DMS53 (cell line): Measurements from ENCODE around the gene CRYBG1.

ENCODE experiments used
- DNase-seq: peaks from one replicate; lab custom pipeline; 2025; lab: John Stamatoyannopoulos, UW

CRYBG1 gene, protein sequence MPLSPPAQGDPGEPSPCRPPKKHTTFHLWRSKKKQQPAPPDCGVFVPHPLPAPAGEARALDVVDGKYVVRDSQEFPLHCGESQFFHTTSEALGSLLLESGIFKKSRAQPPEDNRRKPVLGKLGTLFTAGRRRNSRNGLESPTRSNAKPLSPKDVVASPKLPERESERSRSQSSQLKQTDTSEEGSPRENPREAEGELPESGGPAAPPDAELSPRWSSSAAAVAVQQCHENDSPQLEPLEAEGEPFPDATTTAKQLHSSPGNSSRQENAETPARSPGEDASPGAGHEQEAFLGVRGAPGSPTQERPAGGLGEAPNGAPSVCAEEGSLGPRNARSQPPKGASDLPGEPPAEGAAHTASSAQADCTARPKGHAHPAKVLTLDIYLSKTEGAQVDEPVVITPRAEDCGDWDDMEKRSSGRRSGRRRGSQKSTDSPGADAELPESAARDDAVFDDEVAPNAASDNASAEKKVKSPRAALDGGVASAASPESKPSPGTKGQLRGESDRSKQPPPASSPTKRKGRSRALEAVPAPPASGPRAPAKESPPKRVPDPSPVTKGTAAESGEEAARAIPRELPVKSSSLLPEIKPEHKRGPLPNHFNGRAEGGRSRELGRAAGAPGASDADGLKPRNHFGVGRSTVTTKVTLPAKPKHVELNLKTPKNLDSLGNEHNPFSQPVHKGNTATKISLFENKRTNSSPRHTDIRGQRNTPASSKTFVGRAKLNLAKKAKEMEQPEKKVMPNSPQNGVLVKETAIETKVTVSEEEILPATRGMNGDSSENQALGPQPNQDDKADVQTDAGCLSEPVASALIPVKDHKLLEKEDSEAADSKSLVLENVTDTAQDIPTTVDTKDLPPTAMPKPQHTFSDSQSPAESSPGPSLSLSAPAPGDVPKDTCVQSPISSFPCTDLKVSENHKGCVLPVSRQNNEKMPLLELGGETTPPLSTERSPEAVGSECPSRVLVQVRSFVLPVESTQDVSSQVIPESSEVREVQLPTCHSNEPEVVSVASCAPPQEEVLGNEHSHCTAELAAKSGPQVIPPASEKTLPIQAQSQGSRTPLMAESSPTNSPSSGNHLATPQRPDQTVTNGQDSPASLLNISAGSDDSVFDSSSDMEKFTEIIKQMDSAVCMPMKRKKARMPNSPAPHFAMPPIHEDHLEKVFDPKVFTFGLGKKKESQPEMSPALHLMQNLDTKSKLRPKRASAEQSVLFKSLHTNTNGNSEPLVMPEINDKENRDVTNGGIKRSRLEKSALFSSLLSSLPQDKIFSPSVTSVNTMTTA (N-terminal part only)

DNA sequence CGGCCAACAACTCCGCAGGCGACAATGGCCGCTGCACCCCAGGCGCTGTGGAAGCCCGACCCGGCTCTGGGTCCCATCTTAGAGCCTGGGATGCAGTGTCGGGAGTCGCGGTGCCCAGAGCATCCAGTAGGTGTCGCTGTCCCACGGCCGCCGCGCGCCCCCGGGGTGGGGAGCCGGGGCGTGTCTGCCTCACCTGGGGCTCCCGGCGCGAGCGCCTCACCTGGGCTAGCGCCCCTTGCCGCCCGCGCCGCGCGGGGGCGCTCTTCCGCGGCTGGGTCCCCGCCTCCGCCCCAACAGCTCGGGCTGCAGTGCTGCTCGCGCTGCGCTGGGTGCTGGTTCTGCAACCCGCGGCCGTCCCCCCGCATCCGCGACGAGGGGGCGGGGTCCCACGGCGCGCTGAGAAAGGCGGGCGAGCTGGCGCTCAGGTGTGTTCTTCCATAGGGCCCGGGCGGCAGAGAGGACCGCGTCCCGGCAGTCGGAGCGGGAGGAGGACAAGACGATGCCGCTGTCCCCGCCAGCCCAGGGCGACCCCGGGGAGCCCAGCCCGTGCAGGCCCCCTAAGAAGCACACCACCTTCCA, at the start of gene CRYBG1:
Gene CRYBG1 (plus strand): TSS at position 308 of the 579 bp plus-strand sequence. CDS start 192 bp downstream, at position 500.
- peak; percentile 88 for DNase-seq

DNA sequence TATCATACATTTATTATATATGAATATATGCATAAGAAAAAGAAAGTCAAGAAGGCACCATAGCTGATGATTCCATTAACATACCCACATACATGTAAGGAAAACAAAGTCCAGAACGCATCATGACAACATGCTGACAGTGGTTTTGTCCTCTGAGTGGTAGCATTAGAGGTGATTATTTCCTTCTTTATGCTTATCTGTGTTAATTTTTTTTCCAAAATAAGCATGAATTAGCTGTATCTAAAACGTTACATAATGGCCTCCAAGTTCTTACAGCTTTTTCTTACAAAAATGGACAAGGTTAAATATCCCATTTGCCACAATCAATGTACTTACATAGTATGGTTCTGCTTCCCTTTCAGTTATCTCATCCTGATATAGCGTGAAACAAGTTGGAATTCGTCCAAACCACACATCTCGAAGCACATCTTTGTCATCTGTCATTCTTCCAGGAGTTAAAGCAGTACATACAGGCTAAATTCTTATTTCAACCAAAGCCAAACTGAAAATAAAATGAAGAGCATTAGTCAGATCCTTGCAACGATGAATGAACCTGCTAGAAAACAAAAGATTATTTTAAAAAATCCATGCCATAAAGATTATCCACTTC, 44.6 kb upstream of the CRYBG1 start:
- DNase-seq = peak; percentile 68

DNA sequence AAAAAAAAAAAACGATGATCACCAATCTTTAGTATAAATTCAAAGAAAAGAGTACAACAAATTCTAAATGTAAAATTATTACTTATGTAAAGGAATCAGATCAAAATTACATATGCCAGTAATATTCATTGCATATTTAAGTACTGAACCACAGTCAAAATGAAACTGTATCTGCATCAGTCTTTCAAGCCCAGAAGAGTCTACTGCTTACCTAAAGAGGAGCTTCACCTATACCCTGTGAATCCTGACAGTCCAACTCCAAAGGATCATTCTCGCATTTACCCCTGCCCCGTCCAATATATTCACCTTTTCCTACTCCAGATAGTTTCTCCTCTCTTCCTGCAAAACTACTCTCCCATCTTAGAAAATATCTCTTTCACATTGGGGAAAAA, 44.1 kb upstream of the CRYBG1 start:
- DNase-seq = peak; percentile 3

DNA sequence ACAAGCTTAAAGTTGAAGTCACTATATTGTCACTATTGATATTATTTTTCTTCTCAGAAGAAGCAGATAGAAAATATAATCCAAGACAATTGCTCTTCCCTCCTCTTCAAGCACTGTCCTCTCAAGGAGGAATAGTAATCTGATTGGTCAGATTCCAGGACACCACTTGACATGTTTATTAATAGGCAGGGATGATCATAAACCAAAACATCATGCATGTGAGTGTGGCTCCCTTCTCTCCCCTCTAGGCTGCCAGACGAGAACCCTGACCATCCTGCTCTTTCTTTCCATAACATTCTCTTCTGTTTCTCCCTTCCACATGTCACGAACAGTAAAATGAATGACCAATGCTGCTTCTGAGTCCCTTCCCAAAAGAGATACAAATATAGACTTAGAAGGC, 42.5 kb upstream of the CRYBG1 start:
- DNase-seq = no peak

DNA sequence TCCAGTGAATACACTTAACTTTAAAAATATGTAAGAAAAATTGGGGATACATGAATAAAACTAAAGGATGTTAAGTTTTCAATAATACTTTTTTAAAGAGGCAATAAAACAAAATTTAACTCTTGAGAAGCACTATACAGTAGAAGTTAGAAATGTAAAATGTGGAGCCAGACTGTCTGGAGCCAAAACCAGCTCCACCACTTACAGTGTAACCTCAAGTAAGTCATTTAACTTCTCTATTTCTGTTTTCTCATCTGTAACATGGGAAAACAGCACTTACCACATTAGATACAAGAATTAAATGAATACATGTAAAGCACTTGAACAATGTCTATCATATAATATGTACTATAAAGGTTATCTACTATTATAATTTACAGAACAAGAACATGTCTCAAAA, 41.7 kb upstream of the CRYBG1 start:
- no peak for DNase-seq

DNA sequence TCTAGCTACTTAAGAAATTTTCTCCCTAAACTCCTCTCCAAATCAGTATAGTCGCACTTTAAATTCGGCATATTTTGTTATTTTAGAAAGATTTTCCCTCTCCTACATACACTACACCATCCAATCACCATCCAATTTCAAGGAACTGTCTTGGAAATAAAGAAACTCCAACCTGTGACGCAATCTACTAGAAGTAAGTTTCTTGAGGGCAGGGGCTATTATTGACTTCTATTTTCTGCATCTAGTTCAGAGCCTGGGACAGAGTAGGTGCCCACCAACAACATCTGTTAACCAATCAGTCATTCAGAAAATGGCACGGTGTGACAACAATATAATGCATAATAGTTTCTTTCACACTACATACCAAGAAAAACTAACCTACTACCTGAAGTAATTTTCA, 38.6 kb upstream of the CRYBG1 start:
- no peak for DNase-seq

DNA sequence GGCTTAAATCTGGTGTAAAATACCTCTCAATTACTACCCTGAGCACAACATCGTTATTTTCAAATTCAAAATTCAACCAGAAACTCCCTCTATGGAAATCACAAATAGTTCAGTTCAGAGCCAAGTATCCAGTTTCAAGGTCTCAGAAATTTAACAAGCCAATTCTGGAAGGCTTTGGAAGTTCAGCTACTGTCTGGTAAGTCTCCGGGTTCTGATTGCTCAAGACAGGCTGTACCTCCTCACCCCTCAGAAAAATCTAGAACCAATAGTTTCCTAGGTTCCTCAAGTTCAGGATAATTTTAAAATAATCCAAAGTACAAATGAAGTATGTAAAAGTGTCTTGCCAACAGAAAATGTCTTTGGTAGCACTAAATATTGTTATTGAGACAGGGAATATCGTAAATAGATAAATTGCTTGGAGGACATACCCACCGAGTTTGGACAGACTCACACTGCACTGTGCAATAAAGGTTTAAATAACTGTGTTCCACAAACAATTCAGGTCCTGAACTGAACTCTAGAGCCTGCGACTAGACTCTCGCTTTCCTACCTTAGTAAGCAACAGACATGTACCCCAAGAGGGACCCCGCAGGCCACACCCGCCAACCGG, 35.7 kb upstream of the CRYBG1 start:
- DNase-seq = no peak

DNA sequence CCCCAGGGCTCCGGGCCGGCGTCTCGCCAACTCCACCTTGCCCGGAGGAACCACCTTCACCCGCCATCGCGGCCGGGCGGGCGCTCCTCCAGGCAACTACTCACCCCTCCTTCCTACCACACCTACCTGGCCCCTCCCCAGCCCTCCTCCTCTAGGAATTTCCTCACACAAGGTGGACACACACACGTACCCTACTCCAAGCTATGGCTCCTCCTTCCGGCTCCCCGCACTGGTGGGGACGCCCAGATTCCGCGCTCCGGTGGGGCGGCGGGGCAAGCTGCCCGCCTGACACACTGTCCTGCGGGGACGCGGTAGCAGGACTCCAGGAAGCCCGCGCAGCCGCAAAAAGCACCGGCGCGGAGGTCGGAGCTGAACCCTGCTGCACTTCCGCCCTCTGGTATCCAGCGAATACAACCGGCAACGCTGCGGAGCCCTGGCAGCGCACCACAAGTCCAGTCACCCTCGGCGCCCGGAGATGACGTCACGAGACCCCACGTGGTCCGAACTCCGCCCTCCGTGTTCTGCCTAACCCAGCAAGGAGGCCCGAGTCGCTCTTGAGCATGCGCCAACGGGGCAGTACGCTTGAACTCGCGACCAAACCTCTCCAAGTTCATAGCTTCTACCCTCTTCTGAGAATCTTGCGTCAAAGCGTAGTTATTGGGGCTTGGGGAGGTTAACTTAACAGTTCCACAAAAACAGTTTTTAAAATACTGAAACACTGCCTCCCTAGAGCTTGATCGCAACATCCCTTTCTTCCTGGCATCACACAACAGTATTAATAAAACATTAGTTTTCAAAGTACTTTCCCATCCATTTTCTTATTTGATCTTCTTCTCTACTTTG, 35.0 kb upstream of the CRYBG1 start, which contains the start of gene ATG5:
Gene ATG5 (minus strand): TSS at position 425 of the 843 bp plus-strand sequence. CDS start 9,552 bp downstream, outside the sequence.
- peak; percentile 99 for DNase-seq

DNA sequence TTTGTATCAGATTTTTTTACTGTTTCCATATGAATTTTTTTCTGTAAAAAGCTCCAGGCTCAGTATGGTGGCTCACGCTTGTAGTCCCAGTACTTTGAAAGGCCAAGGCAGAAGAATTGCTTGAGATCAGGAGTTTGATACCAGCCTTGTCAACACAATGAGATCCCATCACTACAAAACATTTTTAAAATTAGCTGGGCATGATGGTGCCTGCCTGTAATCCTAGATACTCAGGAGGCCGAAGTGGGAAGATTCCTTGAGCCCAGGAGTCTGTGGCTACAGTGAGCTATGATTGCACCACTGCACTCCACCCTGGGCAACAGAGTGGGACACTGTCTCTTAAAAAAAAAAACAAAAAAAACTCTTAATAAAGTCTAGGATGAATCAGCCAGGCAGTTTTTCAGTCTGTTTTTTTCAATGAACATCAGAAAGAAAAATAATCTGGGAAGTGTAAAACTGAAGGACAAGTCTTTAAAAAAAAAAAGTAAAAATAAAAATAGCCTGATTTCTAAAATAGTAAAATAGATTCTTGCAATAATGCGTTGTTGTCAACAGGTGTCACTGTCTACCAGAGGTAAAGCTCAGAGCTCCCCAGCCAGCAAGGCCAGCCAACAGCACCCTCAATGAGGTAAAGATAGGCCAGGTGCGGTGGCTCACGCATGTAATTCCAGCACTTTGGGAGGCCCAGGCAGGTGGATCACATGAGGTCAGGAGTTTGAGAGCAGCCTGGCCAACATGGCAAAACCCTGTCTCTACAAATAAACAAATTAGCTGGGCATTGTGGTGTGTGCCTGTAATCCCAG, 25.7 kb upstream of the CRYBG1 start:
- DNase-seq = peak; percentile 88

DNA sequence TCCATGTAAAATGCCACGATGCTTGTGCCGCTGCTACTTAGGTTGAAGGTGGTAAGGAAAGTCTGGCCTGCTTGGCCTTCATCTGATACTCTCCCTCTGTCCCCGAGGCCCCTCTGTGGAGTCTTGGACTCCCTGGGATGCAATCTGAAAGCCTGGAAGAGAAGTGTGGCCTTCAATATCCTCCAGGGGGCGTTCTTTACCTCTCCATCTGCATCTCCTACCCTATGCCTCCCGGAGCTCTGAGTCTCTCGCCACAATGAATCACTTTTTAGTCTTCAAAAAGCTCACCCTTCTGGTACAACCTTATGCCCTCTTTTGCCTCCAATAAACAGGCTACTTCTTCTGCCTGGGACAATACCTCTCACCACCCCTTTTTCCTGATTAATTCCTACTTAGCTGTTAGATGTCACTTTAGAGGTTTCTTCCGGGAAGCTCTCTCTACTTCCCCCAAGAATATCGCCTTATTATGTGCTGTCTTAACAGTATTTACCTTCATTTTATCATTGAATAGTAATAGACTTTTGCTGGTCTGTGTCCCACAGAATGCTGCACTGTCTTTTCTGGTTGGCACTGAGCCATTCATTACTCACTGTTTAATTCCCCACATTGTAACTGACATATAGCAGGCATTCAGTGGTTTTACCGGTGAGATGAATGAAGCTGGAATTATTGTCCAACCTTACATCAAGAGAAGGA, 21.0 kb upstream of the CRYBG1 start:
- DNase-seq = peak; percentile 79

DNA sequence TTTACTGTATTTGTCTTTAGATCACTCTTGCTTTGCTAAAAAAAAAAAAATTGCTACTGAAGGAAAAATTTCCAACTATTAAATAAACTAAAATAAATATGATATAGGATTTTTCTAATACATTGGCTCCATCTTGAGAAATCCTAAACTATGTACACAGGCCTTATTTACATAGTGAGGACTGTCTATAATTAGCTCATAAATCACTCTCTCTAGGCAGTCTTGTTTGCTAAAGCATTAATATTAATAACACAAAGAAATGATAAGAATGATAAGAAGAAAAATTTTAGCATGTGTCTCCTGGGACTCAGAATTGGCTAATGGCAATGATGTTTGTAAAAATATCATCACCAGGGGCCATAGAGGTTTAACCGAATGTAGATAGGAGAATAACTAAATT, 13.3 kb upstream of the CRYBG1 start:
- DNase-seq = peak; percentile 22

DNA sequence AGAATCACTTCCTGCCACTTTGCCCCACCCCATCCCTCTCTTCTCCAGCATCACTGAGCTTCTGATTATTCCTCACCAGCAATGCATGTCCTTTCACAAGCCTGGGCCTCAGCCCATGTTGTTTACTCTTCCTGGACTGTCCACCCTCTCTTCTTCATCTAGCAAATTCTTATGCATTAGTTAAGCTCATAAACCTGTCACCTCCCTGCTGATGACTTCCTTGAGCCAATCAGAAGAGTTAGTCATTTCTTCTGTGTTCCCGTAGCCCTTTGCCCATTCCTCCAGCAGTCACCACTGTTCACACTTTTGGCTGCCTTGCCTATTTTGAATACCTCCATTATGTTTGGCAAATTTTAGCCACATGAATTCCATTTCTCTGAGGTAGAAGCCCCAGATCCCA, 4.1 kb upstream of the CRYBG1 start:
- DNase-seq = no peak

DNA sequence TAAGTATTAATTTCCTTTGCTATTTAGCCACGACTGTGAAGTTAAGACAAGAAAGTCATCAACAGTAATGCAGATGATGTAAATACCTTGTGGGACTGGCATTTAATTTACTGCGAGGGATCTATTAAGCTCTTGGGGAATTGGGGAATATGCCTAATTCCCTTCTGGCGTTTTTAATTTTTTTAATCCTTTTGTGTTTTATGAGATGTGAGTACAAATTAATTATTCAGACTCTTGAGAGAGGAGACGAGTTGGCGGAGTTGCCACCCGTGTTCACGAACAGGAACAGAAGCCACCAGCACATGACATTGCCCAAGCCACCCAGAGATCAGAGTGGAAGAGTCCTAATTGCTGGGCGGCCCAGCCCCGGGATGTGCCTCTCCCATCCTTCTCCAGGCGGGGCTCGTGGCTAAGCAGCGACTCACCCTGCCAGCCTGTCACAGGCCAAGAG, 533 bp upstream of the CRYBG1 start:
- DNase-seq = no peak

DNA sequence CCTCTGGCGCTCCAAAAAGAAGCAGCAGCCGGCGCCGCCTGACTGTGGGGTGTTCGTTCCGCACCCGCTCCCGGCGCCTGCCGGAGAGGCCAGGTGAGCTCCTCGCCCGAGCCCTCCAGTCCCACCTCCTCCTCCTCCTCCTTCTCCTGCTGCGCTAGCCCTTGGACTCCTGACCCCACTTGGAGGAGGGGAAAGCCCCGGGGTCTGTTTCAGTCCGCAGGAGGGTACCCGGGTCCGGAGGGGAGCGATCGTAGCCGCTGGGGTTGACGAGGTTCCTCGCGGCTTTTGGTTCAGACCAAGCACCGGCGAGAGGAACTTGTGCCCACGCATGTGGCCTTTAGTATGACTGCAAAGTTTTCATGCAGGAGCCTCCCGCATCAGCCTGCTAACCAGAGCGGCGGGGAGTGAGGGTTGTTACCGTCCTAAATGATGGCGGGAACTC, 493 bp downstream of the CRYBG1 start:
- DNase-seq = peak; percentile 65

DNA sequence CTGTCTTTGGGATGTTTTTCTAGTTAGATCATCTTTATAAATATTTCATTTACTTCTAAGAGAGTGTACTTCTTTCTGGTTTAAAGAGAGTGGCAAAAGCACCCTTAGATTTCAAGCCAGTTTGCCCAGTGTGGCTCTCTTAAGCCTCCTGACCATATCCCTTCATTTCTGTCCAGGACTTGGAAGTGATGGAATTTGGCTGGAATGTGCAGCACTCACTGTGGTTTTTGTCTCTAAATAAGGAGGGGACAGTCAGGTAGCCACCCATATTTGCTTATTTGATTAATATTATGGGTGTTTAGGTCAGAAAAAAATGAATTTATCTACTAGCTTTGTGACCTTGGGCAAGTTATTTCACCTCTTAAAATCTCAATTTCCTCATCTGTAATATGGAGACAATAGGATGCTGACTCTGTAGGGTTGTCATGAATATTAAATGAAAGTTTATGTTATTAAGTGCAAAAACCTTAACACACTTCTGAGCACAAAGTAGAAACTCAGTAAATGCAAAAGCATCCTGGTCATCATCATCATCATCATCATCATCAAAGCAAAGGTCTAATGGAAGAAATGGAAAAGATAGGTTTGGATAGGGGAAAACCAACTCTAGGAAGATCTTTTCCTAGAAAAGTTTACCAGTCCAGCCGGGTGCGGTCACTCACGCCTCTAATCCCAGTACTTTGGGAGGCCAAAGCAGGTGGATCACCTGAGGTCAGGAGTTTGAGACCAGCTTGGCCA, 3.1 kb downstream of the CRYBG1 start:
- DNase-seq = no peak

DNA sequence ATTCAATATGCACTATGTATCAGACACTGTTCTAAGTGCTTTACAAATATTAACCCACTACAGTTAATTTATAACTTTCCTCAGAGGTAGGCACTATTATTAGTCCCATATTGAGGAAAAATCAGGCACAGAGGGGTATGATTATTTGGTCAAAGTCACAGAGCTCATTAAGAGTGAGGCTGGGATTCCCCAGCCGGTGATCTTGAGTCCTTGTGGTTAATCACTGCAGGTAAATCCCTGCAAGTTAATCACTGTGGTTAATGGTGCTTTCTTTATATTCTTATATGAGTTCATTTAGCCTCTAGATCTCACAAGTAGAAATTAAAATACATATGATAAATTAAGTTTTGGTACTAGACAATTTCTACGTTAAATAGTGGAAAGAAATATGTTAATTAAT, 9.2 kb downstream of the CRYBG1 start:
- no peak for DNase-seq

DNA sequence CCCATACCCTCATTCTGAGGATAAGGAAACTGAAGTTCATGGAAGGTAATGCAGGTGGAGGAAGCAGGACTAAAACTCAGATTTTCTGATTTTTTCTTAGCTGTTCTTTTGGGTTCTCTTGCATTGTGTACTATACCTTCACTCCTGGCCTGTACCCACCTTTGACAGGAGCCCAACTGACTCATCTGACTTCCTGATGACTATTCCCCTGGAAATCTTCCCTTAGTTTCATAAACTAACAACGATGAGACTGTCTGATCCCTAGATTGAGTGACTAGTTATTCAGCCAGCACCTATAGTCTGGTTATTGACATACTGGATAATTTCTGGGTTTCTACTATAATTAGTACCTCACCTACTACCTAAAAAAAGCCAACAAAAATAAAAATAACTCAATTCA, 10.1 kb downstream of the CRYBG1 start:
- no peak for DNase-seq
